A673 (cell line): ENCODE results near the gene PRDM12. TPM values are rescaled to one million over a fixed set of nuclear protein-coding genes. Genes with fewer than 3 reads are reported as not detected.

Experiments
- BruUV-seq: library from RNA; stranded (reverse); fragments of 400-500 nt; replicated peaks from 2 replicates; lab custom pipeline; 2021; lab: Mats Ljungman, UMichigan
- CTCF ChIA-PET: fragments of 300-600 bp; sonication (Branson Sonifier 250); formaldehyde crosslinking; loops from one replicate; lab custom pipeline; 2022; ENCODE audit warnings: antibody characterized with exemption; lab: Charles Lee
- POLR2A ChIA-PET: fragments of 300-600 bp; sonication (Branson Sonifier 250); formaldehyde crosslinking; loops from one replicate; lab custom pipeline; 2022; ENCODE audit warnings: antibody characterized with exemption; ENCODE audit not compliant: low non-redundant PET; lab: Charles Lee
- DNase-seq: peaks from one replicate; pipeline ENCODE4 v3.0.0-alpha.2; 2015; ENCODE audit warnings: low spot score
- H3K27ac ChIP-seq: fragments of 200-600 bp; sonication (generic); 2 replicates; pipeline ENCODE4 v1.5.1; 2016; ENCODE audit warnings: mixed run types, low read depth, mild to moderate bottlenecking, mixed read lengths, antibody characterized with exemption, low read length; ENCODE audit not compliant: poor library complexity, severe bottlenecking
- H3K27me3 ChIP-seq: fragments of 200-600 bp; sonication (generic); replicated peaks from 2 replicates; pipeline ENCODE4 v1.6.1; 2017; ENCODE audit warnings: mixed run types, low read depth, mild to moderate bottlenecking, mixed read lengths, antibody characterized with exemption, low read length; ENCODE audit not compliant: insufficient read depth, poor library complexity
- H3K36me3 ChIP-seq: fragments of 200-600 bp; sonication (generic); 2 replicates; pipeline ENCODE4 v1.6.1; 2016; ENCODE audit warnings: mixed run types, mild to moderate bottlenecking, mixed read lengths, antibody characterized with exemption, low read length; ENCODE audit not compliant: insufficient read depth, poor library complexity, severe bottlenecking
- H3K4me1 ChIP-seq: fragments of 200-600 bp; sonication (generic); 2 replicates; pipeline ENCODE4 v1.6.1; 2017; ENCODE audit warnings: mixed run types, mild to moderate bottlenecking, mixed read lengths, antibody characterized with exemption, low read length; ENCODE audit not compliant: insufficient read depth, poor library complexity, severe bottlenecking
- H3K4me3 ChIP-seq: fragments of 200-600 bp; sonication (generic); 2 replicates; pipeline ENCODE4 v1.5.1; 2016; ENCODE audit warnings: low read depth, mixed run types, mild to moderate bottlenecking, mixed read lengths, low read length; ENCODE audit not compliant: poor library complexity, severe bottlenecking
- H3K9me3 ChIP-seq: fragments of 200-600 bp; sonication (generic); 2 replicates; pipeline ENCODE4 v1.6.1; 2016; ENCODE audit warnings: mixed run types, low read depth, mild to moderate bottlenecking, mixed read lengths, antibody characterized with exemption, low read length; ENCODE audit not compliant: poor library complexity, severe bottlenecking
- EZH2 ChIP-seq: fragments of 200-600 bp; sonication (generic); IDR thresholded peaks from 2 replicates; pipeline ENCODE4 v1.6.1; 2017; ENCODE audit warnings: borderline replicate concordance, low read depth, mild to moderate bottlenecking, mixed read lengths, antibody characterized with exemption, low read length; ENCODE audit not compliant: poor library complexity, severe bottlenecking
- intact Hi-C: fragments of 100-400 bp; cut with micrococcal nuclease; formaldehyde crosslinking; loops from one replicate; pipeline ENCODE4 v1.10.0; 2022; ENCODE audit not compliant: unreplicated experiment
- total RNA-seq: library from RNA; stranded (reverse); gene quantifications from 2 replicates; pipeline ENCODE4 v1.2.3, GENCODE V29; 2021
- TF ChIP-seq, protein P1 (sequence below): fragments of 300-800, 200-600 bp; sonication (generic); conservative IDR thresholded peaks from 2 replicates; pipeline ENCODE4 v1.5.1; 2017; ENCODE audit warnings: low read depth, mild to moderate bottlenecking, antibody characterized with exemption, low read length, moderate library complexity, mixed read lengths

The PRDM12 gene
- total RNA-seq, 1 experiment from 2014 or later = not detected

- BruUV-seq = no TSS peak
- no peak overlapping the region for H3K4me3 ChIP-seq
- POLR2A ChIA-PET = no interaction called here
- TF ChIP-seq EZH2 = no peak
- TF ChIP-seq, protein P1, sequence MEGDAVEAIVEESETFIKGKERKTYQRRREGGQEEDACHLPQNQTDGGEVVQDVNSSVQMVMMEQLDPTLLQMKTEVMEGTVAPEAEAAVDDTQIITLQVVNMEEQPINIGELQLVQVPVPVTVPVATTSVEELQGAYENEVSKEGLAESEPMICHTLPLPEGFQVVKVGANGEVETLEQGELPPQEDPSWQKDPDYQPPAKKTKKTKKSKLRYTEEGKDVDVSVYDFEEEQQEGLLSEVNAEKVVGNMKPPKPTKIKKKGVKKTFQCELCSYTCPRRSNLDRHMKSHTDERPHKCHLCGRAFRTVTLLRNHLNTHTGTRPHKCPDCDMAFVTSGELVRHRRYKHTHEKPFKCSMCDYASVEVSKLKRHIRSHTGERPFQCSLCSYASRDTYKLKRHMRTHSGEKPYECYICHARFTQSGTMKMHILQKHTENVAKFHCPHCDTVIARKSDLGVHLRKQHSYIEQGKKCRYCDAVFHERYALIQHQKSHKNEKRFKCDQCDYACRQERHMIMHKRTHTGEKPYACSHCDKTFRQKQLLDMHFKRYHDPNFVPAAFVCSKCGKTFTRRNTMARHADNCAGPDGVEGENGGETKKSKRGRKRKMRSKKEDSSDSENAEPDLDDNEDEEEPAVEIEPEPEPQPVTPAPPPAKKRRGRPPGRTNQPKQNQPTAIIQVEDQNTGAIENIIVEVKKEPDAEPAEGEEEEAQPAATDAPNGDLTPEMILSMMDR = no peak
- DNase-seq = no peak
- no peaks in the 10 kb centered on the region for H3K4me1 ChIP-seq
- CTCF ChIA-PET = no interaction called here
- no peaks in the 10 kb centered on the region for H3K27me3 ChIP-seq
- intact Hi-C loops = no loop called here
- no peaks in the 10 kb centered on the region for H3K9me3 ChIP-seq
- H3K27ac ChIP-seq = no peak overlapping the region
- peaks cover 47% of the 10 kb centered on the region for H3K36me3 ChIP-seq
Observed at GRCh38 chr9:130632841-130633240, 31.6 kb upstream of the PRDM12 start.

DNA sequence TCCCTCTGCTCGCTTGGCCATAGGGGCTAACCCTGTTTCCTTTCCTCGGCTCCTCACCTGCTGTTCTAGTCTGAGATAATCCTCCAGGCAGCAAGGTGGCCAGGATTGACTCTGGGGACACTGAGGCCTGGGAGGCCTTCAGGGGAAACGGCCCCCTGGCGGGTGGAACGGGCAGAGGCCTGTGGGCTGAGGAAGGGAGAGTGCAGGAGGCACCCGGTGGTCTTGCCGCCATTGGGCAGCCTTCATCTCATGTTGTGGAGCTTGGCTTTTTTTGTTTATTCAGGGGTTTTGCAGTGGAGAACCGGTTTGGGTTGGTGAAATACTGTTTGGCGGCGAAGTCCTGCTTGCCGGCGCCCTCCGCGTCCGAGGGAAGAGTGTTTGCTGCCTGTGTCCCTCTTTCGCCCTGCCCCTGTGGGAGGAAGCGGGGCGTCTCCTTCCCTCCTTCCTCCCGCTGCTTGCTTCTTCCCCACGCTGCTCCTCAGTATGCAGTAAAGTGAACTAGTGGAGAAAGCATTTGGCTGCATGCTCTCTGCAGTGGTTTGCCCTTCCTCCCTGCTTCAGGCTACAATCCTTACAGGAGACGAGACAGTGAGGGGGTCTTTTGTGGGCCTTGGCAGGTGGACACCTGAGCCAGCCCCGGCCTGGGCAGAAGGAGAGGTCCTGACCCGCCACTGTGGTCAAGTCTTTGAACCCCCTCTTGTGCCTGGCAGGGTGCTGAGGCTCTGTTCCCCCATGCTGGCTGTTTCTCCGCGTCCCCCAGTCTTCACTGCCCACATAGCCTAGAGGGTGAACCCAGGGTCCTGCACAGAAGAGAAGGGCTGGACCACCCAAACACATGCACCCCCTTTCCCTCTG, 30.8 kb upstream of the PRDM12 start:
- Histone ChIP-seq H3K36me3 (peaks cover 49% of the 10 kb centered on the region), H3K27me3 (no peaks in the 10 kb centered on the region), H3K4me3 (no peak overlapping the region), H3K4me1 (no peaks in the 10 kb centered on the region), H3K9me3 (no peaks in the 10 kb centered on the region), H3K27ac (no peak overlapping the region)
- TF ChIP-seq, protein P1 = no peak
- no peak for TF ChIP-seq EZH2
- no peak for DNase-seq
- BruUV-seq = no TSS peak
- intact Hi-C loops = no loop called here
- ChIA-PET CTCF (no interaction called here), POLR2A (no interaction called here)

- Histone ChIP-seq H3K4me3 (no peak overlapping the region), H3K36me3 (peaks cover 49% of the 10 kb centered on the region), H3K9me3 (no peaks in the 10 kb centered on the region), H3K4me1 (peaks cover 5% of the 10 kb centered on the region), H3K27me3 (no peaks in the 10 kb centered on the region), H3K27ac (no peak overlapping the region)
- CTCF ChIA-PET = no interaction called here
- no peak for DNase-seq
- no TSS peak for BruUV-seq
- intact Hi-C loops = no loop called here
- TF ChIP-seq, protein P1 = no peak
- TF ChIP-seq EZH2 = no peak
- POLR2A ChIA-PET = no interaction called here
Observed at GRCh38 chr9:130634191-130634768, 30.1 kb upstream of the PRDM12 start.
